Colonic mucosa (tissue), 4 donors: ENCODE data around the gene SLC30A2. TPM values are rescaled to one million over a fixed set of nuclear protein-coding genes. Genes with fewer than 3 reads are reported as not detected.

Experiments used
- DNase-seq: peaks from one replicate; pipeline ENCODE4 v3.0.0-alpha.2; 2020
- H3K27ac ChIP-seq: fragments of 200-600 bp; one replicate; pipeline ENCODE4 v1.8.0; 2021
- H3K27me3 ChIP-seq: fragments of 200-600 bp; one replicate; pipeline ENCODE4 v1.8.0; 2021
- H3K36me3 ChIP-seq: fragments of 200-600 bp; one replicate; pipeline ENCODE4 v1.8.0; 2021
- H3K4me1 ChIP-seq: fragments of 200-600 bp; one replicate; pipeline ENCODE4 v1.8.0; 2021; ENCODE audit warnings: mild to moderate bottlenecking
- H3K4me3 ChIP-seq: fragments of 200-600 bp; one replicate; pipeline ENCODE4 v1.8.0; 2021
- H3K9ac ChIP-seq, 2 donors: one replicate each; pipeline ENCODE4 v1.7.0; 2013; ENCODE audit warnings: control low read depth in 2 of 2, low read depth in 2 of 2, low read length in 2 of 2
- H3K9me3 ChIP-seq: fragments of 200-600 bp; one replicate; pipeline ENCODE4 v1.8.0; 2021
- intact Hi-C: fragments of 100-400 bp; cut with DNase I; formaldehyde crosslinking; loops from one replicate; pipeline ENCODE4 v1.14.1; 2022
- total RNA-seq, 2 donors: library from RNA; stranded (reverse); fragmentation: NEBNext Ultra II Directional in 1 of 2; extraction: Animal tissue kit (Norgen Biotek cat#: 25700) in 1 of 2; gene quantifications; one replicate each; pipeline ENCODE4 v1.2.1, GENCODE V29; 2021
- TF ChIP-seq, protein P1 (sequence below): fragments of 200-600 bp; IDR thresholded peaks from one replicate; pipeline ENCODE4 v1.8.0; 2022; ENCODE audit warnings: antibody characterized with exemption, mild to moderate bottlenecking
- donor health status: healthy.
- donor health status: DM: no; HTN: no; CAD: no.
- donor health status: DM: no; HTN: no; CAD: no.

The SLC30A2 gene
- total RNA-seq, 2 donors from 2014 or later: 0.27 to 0.42 TPM

- Histone ChIP-seq H3K4me3 (no peak overlapping the region), H3K9ac (no peak overlapping the region), H3K27me3 (no peaks in the 10 kb centered on the region), H3K4me1 (no peaks in the 10 kb centered on the region), H3K36me3 (no peaks in the 10 kb centered on the region), H3K27ac (no peak overlapping the region), H3K9me3 (no peaks in the 10 kb centered on the region)
- intact Hi-C loops: no loop called here
- TF ChIP-seq, protein P1, sequence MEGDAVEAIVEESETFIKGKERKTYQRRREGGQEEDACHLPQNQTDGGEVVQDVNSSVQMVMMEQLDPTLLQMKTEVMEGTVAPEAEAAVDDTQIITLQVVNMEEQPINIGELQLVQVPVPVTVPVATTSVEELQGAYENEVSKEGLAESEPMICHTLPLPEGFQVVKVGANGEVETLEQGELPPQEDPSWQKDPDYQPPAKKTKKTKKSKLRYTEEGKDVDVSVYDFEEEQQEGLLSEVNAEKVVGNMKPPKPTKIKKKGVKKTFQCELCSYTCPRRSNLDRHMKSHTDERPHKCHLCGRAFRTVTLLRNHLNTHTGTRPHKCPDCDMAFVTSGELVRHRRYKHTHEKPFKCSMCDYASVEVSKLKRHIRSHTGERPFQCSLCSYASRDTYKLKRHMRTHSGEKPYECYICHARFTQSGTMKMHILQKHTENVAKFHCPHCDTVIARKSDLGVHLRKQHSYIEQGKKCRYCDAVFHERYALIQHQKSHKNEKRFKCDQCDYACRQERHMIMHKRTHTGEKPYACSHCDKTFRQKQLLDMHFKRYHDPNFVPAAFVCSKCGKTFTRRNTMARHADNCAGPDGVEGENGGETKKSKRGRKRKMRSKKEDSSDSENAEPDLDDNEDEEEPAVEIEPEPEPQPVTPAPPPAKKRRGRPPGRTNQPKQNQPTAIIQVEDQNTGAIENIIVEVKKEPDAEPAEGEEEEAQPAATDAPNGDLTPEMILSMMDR: no peak
- no peak for DNase-seq
These were observed 36.0 kb downstream of the SLC30A2 start for GRCh38 chr1:26009796-26010447.

DNA sequence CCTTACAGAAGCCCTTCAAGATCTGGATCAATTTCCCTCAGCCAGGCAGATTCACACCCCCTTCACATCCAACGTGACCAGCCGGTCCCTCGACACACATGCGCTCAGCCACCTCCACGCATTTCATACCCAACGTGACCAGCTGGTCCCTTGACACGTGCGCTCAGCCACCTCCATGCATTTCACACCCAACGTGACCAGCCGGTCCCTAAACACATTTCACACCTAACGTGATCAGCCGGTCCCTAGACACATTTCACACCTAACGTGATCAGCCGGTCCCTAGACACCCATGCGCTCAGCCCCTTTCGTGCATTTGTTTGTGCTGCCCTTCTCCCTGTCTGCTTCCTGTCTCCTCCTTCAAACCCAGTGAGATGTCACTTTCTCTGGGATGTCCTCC lies 39.2 kb downstream of the SLC30A2 start:
- intact Hi-C loops: no loop called here
- Histone ChIP-seq H3K4me3 (no peak overlapping the region), H3K27ac (no peak overlapping the region), H3K4me1 (no peaks in the 10 kb centered on the region), H3K27me3 (no peaks in the 10 kb centered on the region), H3K9ac (no peak overlapping the region), H3K9me3 (no peaks in the 10 kb centered on the region), H3K36me3 (no peaks in the 10 kb centered on the region)
- TF ChIP-seq, protein P1: no peak
- DNase-seq: no peak

DNA sequence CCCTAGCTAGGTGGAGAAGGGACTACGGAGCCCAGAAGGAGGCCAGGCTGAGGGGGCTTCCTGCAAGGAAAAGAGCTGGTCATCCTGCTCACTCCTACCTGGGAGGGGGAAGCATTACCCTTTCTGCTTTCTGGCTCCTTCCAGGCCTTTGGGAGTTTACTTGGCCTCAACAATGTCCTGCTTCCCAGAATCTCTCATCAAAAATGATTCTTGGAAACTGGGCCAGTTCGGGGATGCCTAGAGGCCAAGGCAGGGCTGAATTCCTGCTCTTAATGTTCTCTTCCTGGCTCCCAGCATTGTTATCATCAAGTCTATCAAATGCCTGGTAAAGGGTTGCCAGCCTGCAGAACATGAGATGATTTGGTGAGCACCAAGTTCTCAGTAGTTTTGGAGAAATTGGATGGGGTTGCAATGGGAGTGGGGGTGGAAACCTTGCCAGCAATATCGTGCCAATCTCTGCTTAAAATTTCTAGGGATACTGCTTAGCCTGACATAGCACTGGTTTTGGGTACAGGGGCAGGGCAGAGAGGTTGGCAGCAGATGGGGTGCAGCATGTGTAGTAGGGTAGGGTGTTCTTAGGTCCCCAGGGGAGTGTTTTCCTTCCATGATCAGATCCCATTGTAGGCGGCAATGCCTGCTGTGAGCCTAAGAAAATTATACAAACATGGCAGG lies 40.3 kb downstream of the SLC30A2 start:
- Histone ChIP-seq H3K9ac (no peak overlapping the region), H3K27ac (no peak overlapping the region), H3K27me3 (no peaks in the 10 kb centered on the region), H3K4me3 (no peak overlapping the region), H3K4me1 (no peaks in the 10 kb centered on the region), H3K9me3 (no peaks in the 10 kb centered on the region), H3K36me3 (no peaks in the 10 kb centered on the region)
- intact Hi-C loops: no loop called here
- TF ChIP-seq, protein P1: no peak
- DNase-seq: no peak

- TF ChIP-seq, protein P1: no peak
- Histone ChIP-seq H3K36me3 (no peaks in the 10 kb centered on the region), H3K4me1 (no peaks in the 10 kb centered on the region), H3K4me3 (no peak overlapping the region), H3K9me3 (no peaks in the 10 kb centered on the region), H3K27me3 (no peaks in the 10 kb centered on the region), H3K27ac (no peak overlapping the region), H3K9ac (no peak overlapping the region)
- DNase-seq: no peak
- intact Hi-C loops: no loop called here
These were observed 42.2 kb downstream of the SLC30A2 start for GRCh38 chr1:26003756-26004155.

GRCh38 chr1:26003262-26003661 lies 42.7 kb downstream of the SLC30A2 start:
- TF ChIP-seq, protein P1: no peak
- Histone ChIP-seq H3K4me1 (no peaks in the 10 kb centered on the region), H3K27ac (no peak overlapping the region), H3K36me3 (no peaks in the 10 kb centered on the region), H3K4me3 (no peak overlapping the region), H3K9me3 (no peaks in the 10 kb centered on the region), H3K27me3 (no peaks in the 10 kb centered on the region), H3K9ac (no peak overlapping the region)
- intact Hi-C loops: no loop called here
- DNase-seq: no peak
